ENCODE results near the gene ARHGAP20.

The ARHGAP20 gene

DNA sequence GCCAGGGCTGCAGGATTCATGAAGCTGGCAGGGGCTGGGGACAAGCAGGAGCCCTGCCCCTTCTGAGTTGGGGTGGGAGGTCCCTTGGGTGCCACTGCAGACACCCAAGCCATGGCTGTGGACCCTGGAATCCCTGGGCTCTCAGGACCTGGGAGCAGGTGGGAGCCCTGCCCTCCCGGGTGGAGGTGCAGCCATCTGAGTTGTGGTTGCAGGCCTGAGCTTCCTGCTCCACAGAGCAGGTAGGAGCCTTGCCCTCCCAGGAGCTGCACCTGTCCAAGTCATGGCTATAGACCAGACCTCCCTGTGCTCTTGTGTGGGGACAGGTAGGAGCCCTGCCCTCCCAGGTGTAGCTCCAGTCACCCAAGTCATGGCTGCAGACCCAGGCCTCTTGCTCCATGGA lies 113.5 kb downstream of the ARHGAP20 start:
- DNase-seq: no peak
- Mint-ChIP-seq H3K9me3 (peaks cover 16% of the 10 kb centered on the region), H3K27ac (no peak overlapping the region), H3K4me1 (no peaks in the 10 kb centered on the region), H3K36me3 (ENCODE audit: low read depth) (no peaks in the 10 kb centered on the region), H3K27me3 (ENCODE audit: low read depth, poor library complexity) (no peaks in the 10 kb centered on the region), H3K4me3 (no peak overlapping the region)
- TF ChIP-seq, protein P1, sequence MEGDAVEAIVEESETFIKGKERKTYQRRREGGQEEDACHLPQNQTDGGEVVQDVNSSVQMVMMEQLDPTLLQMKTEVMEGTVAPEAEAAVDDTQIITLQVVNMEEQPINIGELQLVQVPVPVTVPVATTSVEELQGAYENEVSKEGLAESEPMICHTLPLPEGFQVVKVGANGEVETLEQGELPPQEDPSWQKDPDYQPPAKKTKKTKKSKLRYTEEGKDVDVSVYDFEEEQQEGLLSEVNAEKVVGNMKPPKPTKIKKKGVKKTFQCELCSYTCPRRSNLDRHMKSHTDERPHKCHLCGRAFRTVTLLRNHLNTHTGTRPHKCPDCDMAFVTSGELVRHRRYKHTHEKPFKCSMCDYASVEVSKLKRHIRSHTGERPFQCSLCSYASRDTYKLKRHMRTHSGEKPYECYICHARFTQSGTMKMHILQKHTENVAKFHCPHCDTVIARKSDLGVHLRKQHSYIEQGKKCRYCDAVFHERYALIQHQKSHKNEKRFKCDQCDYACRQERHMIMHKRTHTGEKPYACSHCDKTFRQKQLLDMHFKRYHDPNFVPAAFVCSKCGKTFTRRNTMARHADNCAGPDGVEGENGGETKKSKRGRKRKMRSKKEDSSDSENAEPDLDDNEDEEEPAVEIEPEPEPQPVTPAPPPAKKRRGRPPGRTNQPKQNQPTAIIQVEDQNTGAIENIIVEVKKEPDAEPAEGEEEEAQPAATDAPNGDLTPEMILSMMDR (IDR thresholded peaks at IDR 0.05): no peak

DNA sequence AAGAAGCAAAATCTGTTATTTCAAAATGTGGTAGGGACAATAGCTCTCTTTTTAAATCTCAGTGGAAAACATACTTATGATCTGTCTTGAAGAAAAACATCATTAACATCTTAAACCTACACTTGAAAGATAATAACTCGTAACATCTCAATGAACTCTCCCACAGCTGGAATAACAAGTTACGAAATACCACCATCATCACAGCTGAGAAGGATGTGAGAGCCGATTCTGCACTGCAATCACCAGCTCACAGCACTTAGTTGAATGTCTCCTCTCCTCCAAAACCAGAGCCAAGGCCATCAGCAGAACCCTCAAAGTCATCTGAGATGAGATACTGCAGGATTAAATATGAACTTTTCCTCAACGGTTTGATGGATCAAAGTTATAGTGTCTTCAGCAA lies 124.3 kb downstream of the ARHGAP20 start:
- no peak for DNase-seq
- Mint-ChIP-seq H3K36me3 (ENCODE audit: low read depth) (no peaks in the 10 kb centered on the region), H3K4me3 (no peak overlapping the region), H3K27me3 (ENCODE audit: low read depth, poor library complexity) (no peaks in the 10 kb centered on the region), H3K4me1 (no peaks in the 10 kb centered on the region), H3K9me3 (no peaks in the 10 kb centered on the region), H3K27ac (no peak overlapping the region)
- TF ChIP-seq, protein P1 (IDR thresholded peaks at IDR 0.05): no peak

DNA sequence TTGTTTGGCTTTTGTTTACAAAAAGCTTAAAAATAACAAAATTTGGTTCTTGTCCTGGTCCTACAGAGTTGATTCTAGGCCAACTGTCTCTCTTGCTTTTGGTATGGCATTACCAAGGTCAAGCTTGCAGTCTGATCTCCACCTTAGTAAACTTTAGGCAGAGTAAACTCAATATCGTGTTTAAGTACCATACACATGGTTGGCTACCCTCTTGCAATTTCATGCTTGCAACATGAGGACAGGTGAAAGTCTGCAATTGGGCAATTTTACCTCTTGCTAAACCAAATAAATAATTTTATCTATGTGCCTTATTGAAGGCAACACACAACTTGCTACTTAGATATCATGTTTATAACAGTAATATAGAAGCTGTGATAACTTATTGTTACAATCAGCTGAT lies 125.1 kb downstream of the ARHGAP20 start:
- Mint-ChIP-seq H3K27me3 (ENCODE audit: low read depth, poor library complexity) (no peaks in the 10 kb centered on the region), H3K4me1 (peaks cover 5% of the 10 kb centered on the region), H3K9me3 (no peaks in the 10 kb centered on the region), H3K27ac (no peak overlapping the region), H3K36me3 (ENCODE audit: low read depth) (no peaks in the 10 kb centered on the region), H3K4me3 (no peak overlapping the region)
- DNase-seq: no peak
- TF ChIP-seq, protein P1 (IDR thresholded peaks at IDR 0.05): no peak

DNA sequence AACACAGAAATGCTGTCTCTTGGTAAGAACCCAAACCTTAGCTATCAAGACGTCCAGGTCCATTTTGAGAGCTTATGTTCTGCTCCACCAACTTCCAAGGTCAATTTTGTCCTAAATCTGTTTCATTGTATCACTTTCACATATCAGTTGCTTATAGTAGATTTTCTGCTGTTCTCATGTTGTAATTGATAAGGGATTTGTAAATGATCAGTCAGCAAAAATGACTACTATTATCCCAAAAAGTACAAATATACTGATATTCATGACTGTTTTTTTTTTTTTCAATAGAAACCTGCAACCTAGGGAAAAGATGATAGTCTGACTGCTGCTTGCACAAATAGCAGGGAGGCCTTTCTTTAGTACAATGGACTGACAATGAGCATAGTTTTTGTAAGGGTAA lies 128.1 kb downstream of the ARHGAP20 start:
- no peak for DNase-seq
- TF ChIP-seq, protein P1 (IDR thresholded peaks at IDR 0.05): no peak
- H3K4me3 Mint-ChIP-seq: no peak overlapping the region
- H3K36me3 Mint-ChIP-seq (ENCODE audit: low read depth): no peaks in the 10 kb centered on the region
- H3K4me1 Mint-ChIP-seq: peaks cover 9% of the 10 kb centered on the region
- no peaks in the 10 kb centered on the region for H3K9me3 Mint-ChIP-seq
- H3K27ac Mint-ChIP-seq: no peak overlapping the region
- H3K27me3 Mint-ChIP-seq (ENCODE audit: low read depth, poor library complexity): no peaks in the 10 kb centered on the region

DNA sequence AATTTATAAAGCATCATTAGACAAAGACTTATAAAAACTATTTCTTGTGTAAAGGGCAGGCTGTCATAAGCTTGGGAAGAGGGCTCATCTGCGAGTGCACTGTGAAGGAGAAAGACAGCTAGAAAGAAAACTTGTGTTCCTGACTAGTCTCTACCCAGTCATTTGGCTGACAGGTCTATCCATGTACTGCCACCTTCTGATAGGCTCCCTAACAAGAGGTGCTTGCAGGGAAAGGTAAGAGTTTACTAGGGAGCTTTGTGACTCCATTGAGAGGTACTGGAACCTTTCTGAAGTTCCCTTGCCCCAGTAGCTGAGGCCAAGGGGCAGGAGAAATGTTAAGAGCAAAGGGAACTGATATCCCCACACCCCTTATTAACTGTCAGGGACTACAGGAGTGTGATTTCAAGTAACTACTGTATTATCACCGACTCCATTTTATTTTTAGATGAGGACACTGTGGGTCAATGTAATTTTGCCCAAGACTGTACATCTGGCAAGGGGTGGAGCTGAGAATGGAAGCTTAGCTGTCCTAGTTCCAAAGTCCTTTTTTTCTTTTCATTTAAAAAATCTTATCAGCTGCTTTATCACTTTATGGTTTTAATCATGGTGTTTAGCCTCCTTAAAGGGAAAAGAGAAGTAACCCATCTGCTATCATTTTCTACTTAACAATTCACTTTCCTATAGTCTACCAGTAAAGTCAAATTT lies 129.4 kb downstream of the ARHGAP20 start:
- Mint-ChIP-seq H3K4me1 (peaks cover 9% of the 10 kb centered on the region), H3K9me3 (no peaks in the 10 kb centered on the region)
- DNase-seq: no peak

More for the DNA sequence above, 129.4 kb downstream of the ARHGAP20 start:
- H3K27ac Mint-ChIP-seq: no peak overlapping the region
- H3K36me3 Mint-ChIP-seq (ENCODE audit: low read depth): no peaks in the 10 kb centered on the region
- no peak overlapping the region for H3K4me3 Mint-ChIP-seq
- no peaks in the 10 kb centered on the region for H3K27me3 Mint-ChIP-seq (ENCODE audit: low read depth, poor library complexity)
- TF ChIP-seq, protein P1 (IDR thresholded peaks at IDR 0.05): no peak

Data from nephron progenitor cell (in vitro differentiated cells).